Measurements from ENCODE around the gene TFPI2. TPM values are rescaled to one million over a fixed set of nuclear protein-coding genes. Genes with fewer than 3 reads are reported as not detected.

Gene TFPI2
- total and polyA plus RNA-seq, 2 of the 4 experiments (the other 2 are of a cell fraction): 48.9 to 99.0 TPM

DNA sequence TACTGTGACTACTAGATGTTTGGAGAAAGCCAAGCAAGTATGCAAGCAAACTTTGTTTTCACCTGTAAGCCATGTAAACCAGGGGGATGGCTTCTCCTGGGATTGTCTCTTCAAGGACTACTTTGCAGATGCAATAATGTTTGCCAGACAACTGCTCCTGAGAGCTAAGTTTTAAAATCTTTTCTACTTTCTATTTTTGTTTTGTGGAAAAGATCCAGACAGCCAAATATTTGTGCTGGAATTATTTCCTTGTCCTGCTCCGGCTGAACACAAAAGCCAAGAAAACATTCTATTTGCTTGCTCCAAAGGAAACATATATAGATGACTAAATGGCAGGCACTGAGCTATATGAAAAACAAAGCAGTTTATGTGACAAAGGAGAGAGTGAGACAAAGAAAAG is 51.6 kb downstream of the TFPI2 start:
- in situ Hi-C loops (cut with MboI; ENCODE audit: low sequenced_read_pairs) (no loop called here), intact Hi-C loops (cut with micrococcal nuclease) (no loop called here), dilution Hi-C loops (cut with HindIII; ENCODE audit: low sequenced_read_pairs, unreplicated experiment) (no loop called here)
- ChIA-PET CTCF (interaction anchor here (0.5 kb wide), 1 partner anchor 1246 kb away, joined by 5 read pairs; no protein-coding TSS in a partner anchor), POLR2A (ENCODE audit: unreplicated experiment) (no interaction called here)
- H3K36me3 ChIP-seq (ENCODE audit: control insufficient read depth, insufficient read depth, low read length): no peaks in the 10 kb centered on the region
- no peaks in the 10 kb centered on the region for H3K4me1 ChIP-seq (ENCODE audit: control insufficient read depth, insufficient read depth, low read length)
- H3K14ac ChIP-seq (replicated peaks; ENCODE audit: low read depth, low read length): no peak overlapping the region
- DNase-seq: no peak
- no peak for ATAC-seq (ENCODE audit: low read depth)
- H3K79me1 ChIP-seq (ENCODE audit: low read depth in 1 of 2, low read length in 2 of 2): no peaks in the 10 kb centered on the region
- WGBS, 2 experiments (ENCODE audit: extremely low coverage in 2 of 2, insufficient read length in 1 of 2): no CpG with 5 or more reads among the region's 1 CpG
- no peak overlapping the region for H2BK15ac ChIP-seq (ENCODE audit: low read depth, low read length)
- H4K5ac ChIP-seq (ENCODE audit: low read depth, low read length): no peak overlapping the region
- no peak for TF ChIP-seq RFX5 (IDR thresholded peaks at IDR 0.05; ENCODE audit: low read depth, low read length)
- TF ChIP-seq SMC3 (IDR thresholded peaks at IDR 0.05; ENCODE audit: low read depth, low read length): no peak
- peaks cover 14% of the 10 kb centered on the region; the same call in 1 of the 2 replicates for H3K27me3 ChIP-seq (ENCODE audit: control insufficient read depth, insufficient read depth, low read length)
- H2AFZ ChIP-seq (replicated peaks; ENCODE audit: low read length, poor library complexity): no peak overlapping the region
- no TSS peak for BruUV-seq (replicated peaks)
- no peak overlapping the region for H2BK120ac ChIP-seq (ENCODE audit: low read depth, low read length)
- no peak overlapping the region for H4K8ac ChIP-seq (ENCODE audit: low read depth in 2 of 2, low read length in 2 of 2)
- H3K18ac ChIP-seq (ENCODE audit: low read depth, low read length): no peak overlapping the region
- H3K4ac ChIP-seq (ENCODE audit: low read depth, low read length): no peak overlapping the region
- H2BK5ac ChIP-seq (ENCODE audit: low read depth, low read length, poor library complexity, severe bottlenecking): no peak overlapping the region
- H3K9ac ChIP-seq (ENCODE audit: low read depth, low read length): no peak overlapping the region
- H3K56ac ChIP-seq (ENCODE audit: extremely low read depth, insufficient read depth, low read length): no peak overlapping the region
- no peaks in the 10 kb centered on the region for H4K20me1 ChIP-seq (ENCODE audit: insufficient read depth, low read length)
- no peak overlapping the region for H2BK20ac ChIP-seq (ENCODE audit: low read depth, low read length)
- no peak overlapping the region for H2AK9ac ChIP-seq (replicated peaks; ENCODE audit: low read depth, low read length, poor library complexity)
- no peak overlapping the region for H3K27ac ChIP-seq (ENCODE audit: insufficient read depth, low read length)
- H2AK5ac ChIP-seq (ENCODE audit: low read depth, low read length): no peak overlapping the region
- H3K23ac ChIP-seq (ENCODE audit: low read depth, low read length): no peak overlapping the region
- no peak overlapping the region for H4K91ac ChIP-seq (ENCODE audit: insufficient read depth, low read depth, low read length)
- no peak overlapping the region for H3K4me2 ChIP-seq (ENCODE audit: low read depth, low read length)
- no peaks in the 10 kb centered on the region for H3K9me3 ChIP-seq (ENCODE audit: control insufficient read depth, insufficient read depth, low read length)
- no peaks in the 10 kb centered on the region for H3K9me1 ChIP-seq (ENCODE audit: insufficient read depth, low read length)
- no peak overlapping the region for H3K4me3 ChIP-seq (ENCODE audit: insufficient read depth, low read depth, low read length)
